ENCODE data around the gene FSTL4.

DNA sequence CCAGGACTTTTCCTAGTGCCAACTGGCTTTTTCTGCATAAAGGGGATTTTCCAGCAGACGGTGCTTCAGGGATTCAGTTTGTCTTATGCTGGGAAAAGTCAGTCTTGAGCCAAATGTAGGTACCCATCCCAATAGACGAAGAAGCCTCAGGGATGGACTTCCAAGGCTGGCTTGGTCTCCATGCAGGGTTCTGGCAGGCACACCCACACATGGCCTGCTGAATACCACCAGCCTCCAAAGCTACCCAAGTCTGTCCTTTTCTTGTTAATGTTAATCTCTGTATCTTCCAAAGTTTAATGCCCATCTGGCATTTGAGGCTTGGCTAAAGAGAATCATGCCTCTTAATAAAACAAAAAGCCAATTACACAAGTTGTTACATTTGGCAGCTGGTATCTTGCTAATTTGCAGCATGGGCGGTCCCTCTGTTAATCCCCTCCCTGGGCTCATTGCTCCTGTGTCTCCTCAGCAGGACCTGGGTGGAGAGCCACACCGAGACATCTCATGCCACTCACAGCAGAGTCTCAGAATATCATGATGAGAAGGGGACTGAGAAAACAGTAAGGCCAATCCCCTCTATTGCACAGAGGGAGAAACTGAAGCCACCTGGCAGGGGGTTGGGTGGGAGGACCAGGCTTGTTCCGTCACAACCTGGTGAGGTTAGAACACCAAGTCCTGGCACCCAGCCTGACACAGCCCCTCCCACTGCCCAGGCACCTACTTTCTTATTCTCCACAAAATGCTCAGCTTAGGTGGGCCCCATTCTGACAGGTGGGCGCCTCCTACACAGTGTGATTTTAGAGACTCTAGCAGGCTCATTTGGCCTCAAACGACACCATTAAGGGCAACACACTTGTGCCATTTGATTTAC is 243.2 kb downstream of the FSTL4 start:
- TF ChIP-seq, protein P1, sequence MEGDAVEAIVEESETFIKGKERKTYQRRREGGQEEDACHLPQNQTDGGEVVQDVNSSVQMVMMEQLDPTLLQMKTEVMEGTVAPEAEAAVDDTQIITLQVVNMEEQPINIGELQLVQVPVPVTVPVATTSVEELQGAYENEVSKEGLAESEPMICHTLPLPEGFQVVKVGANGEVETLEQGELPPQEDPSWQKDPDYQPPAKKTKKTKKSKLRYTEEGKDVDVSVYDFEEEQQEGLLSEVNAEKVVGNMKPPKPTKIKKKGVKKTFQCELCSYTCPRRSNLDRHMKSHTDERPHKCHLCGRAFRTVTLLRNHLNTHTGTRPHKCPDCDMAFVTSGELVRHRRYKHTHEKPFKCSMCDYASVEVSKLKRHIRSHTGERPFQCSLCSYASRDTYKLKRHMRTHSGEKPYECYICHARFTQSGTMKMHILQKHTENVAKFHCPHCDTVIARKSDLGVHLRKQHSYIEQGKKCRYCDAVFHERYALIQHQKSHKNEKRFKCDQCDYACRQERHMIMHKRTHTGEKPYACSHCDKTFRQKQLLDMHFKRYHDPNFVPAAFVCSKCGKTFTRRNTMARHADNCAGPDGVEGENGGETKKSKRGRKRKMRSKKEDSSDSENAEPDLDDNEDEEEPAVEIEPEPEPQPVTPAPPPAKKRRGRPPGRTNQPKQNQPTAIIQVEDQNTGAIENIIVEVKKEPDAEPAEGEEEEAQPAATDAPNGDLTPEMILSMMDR (IDR thresholded peaks at IDR 0.05): no peak
- TF ChIP-seq POLR2A (IDR thresholded peaks at IDR 0.05): no peak

Measured in Peyer's patch (tissue), 4 donors.